HG03439 (cell line): Measurements from ENCODE around the gene PIK3R5.
"Not testable (repeated sequence)": the region's sequence is repeated elsewhere in the genome, so short reads cannot be mapped to it uniquely, and the experiment has no call there.

Experiments
- ATAC-seq: cut with Tn5 transposase; IDR thresholded peaks from one replicate; pipeline ENCODE4 v1.9.1; 2021; ENCODE audit warnings: mild to moderate bottlenecking, moderate library complexity; ENCODE audit not compliant: unreplicated experiment

Gene PIK3R5

DNA sequence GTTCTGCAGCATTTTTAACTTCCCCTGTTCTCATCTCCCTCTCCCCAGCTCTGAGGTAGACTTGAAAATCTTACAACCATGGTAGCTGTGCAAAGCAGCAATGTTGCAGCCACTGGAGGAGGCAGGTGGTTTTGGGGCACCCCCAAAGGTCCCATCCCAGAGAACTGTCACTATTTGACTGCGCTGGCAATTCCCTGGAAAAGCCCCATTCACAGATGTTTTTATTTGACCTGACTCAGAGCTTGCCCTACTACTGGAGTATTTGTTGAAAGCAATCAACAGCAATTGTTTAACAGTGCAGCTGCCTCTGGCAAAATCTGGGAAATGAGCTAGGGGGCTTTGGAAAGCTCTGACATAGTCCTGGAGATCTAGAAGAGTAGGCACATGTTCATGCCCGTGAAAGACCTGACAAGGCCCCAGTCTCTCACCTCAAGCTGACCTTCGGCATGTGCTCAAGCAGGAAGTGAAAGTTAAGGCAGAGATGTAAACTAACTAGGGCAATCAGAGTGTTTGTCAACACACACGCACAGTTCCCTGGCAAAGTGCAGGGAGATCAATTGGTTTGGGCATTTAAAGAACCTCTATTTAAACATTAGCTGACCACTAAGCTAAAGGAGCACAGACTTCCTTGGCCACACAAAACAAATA lies 19.7 kb upstream of the PIK3R5 start:
- no peak for ATAC-seq

DNA sequence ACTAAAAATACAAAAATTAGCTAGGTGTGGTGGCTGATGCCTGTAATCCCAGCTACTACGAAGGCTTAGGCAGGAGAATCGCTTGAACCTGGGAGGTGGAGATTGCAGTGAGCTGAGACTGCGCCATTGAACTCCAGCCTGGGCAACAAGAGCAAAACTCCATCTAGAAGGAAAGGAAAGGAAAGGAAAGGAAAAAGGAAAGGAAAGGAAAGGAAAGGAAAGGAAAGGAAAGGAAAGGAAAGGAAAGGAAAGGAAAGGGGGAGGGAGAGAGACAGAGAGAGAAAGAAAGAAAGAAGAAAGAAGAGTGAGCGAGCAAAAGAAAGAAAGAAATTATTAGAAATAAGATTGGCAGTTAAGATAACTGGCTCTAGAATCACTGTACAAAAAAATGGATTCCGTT lies 18.7 kb upstream of the PIK3R5 start:
- not testable (repeated sequence) for ATAC-seq

DNA sequence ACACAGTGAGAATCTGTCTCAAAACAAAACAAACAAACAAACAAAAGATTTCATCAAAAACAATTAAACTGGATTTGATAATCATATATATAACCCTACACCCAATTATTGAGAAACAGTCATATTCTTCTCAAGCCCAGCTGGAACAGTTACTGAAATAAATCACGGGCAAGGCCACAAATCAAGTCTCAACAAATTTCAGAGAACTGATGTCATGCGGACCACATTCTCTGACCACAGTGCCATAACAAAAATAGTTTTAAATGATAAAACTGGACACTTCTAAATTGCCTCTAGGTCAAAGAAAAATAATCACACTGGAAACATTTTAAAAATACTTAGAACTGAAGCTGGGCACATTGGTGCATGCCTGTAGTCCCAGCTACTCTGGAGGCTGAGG lies 15.9 kb upstream of the PIK3R5 start:
- ATAC-seq, result no peak

DNA sequence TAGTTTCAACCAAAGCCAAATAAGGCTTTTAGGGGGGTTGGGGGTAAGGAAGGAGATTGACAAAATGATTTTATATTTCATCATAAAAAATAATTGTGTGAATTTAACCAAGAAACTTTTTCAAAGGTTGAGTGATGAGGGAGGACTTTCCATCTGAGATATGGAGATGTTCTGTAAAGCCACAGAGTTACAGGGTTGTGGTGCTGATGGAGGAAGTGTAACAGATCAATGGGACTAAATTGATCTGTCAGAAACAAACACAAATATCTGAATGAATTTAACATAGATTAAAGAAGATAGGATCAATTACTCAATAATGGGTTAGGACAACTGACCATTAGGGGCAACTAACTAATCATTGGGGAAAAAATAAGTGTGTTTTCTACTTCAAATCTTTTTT lies 14.2 kb upstream of the PIK3R5 start:
- no peak for ATAC-seq

DNA sequence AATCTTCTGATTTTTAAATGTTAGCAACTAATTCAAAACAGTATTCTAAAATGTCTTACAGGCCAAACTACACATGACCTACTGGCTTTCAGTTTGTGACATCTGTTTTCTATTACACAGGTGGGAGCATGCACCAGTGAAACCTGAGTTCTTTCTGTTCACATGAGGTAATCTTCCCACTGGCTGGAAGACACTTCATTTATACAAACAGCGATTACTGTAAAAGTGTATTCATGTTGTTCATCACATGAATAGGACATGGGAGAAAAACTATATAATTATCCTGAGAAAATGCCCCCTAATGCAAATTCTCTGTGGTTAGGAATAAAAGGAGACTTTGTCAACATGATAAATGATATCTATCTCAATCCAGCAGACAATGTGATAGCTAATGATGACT lies 11.1 kb upstream of the PIK3R5 start:
- no peak for ATAC-seq

DNA sequence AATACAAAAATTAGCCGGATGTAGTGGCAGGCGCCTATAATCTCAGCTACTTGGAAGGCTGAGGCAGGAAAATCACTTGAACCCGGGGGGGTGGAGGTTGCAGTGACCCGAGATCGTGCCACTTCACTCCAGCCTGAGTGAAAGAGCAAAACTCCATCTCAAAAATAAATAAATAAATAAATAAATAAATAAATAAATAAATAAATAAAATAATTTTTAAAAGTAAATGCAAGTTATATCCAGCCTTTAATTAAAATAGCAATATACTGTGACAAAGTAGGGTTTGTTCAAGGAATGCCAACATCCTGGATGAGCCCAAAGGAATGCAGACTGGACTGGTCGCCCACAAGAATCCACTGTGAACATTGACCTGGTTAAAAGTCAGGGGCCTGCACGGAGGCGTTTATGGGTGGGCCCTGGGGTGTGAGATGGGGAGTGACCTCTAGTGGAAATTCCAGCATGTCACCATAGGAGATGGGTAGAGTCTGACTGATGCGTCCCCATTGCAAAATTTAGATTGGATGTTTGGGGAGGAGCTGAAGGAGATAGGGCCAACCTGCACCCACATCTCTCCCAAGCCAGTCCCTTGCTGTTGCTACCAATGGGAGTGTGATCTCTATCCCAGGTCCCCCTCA lies 9.7 kb upstream of the PIK3R5 start:
- ATAC-seq, result no peak

DNA sequence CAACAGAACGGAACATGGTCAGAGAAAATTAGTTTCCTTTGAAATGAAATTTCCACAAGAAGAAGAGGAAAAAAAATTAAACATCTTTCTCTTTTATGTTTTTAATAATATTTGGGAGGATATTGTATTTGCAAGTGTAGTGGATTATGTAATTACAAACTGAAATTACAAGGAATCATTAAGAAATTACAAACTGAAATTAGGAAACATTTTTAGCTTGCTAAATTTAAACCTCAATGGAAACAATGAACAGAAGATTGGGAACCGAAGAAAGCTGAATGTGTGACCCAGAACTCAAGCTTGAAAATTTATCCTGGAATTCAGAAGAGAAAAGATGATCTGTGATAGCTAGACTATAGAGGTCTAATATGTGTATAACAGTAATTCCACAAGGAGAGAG lies 4.4 kb upstream of the PIK3R5 start:
- no peak for ATAC-seq

DNA sequence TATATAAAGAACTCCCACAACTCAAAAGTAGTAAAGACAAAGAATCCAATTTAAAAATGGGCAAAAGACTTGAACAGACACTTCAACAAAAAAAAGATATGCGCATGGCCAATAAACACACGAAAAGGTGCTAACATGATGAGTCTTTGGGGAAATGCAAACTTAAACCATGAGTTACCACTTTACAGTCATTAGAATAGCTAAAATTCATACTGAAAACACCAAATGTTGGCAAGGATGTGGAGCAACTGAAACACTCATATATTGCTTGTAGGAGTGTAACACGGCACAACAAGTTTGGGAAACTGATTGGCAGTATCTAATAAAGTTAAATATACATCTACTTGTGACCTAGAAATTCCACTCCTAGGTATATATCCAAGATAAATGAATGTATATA lies 3.0 kb upstream of the PIK3R5 start:
- no peak for ATAC-seq

DNA sequence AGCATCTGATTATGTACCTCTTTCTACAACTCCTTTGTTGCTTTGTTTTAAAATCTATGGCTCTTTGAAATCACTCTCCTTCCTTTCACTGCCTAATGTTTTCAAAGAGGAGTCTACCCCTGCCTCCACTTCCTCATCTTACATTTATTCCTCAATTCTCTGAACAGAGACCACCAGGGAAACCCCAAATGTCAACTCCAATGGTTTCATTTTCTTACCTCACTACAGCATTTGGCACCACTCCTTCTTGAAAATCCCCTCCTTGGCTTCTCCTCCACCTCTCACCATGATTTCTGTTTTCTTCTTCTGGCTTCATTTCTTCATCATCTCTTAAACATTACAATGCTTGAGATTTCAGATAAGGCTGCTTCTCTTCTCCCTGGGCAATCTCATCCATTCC lies 2.4 kb upstream of the PIK3R5 start:
- no peak for ATAC-seq

DNA sequence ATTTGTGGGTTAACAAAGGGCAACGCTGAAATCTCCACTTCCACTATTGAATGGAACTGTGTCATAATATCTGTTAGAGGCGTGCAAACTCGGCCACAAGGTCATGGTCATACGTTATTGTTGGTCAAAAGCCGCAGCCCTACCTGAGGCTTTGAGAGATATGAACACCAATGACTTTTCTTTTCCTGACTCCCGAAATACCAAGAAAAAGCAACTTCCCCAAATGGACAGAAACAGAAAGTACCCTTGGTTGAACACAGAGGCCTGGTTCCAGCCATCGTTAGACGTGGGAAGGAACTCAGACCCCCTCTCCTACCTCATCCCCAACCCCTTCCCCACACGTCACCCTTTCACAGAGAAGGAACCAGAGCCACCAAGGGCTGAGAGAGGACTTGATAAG lies 1.4 kb upstream of the PIK3R5 start:
- ATAC-seq, result no peak

DNA sequence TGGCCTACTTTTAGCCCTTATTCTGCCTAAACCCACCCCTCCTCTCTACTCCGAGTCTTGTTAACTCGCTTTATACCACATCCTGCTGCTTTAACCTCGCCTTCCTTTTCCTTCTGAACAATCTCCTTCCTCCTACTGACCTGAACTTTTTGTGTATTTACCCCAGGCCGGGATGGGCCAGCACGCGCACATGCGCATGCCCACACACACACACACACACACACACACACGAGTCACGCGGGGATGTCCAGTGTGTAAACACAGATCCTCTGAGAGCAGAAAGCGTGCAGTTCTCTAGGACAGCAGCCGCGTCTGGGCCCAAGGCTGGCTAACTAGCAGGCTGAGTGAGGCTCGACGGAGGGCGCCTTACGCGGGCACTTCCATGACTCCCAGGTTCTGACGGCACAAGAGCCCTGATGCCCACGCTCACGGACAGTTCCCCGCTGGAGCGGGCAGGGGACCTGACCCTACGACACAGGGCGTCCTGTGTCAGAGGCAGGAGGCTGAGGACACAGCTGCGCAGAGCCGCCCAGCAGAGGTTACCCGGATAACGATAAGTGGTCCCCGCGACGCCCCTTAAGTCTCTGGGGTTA lies 610 bp downstream of the PIK3R5 start:
- ATAC-seq, result peak; percentile 35

DNA sequence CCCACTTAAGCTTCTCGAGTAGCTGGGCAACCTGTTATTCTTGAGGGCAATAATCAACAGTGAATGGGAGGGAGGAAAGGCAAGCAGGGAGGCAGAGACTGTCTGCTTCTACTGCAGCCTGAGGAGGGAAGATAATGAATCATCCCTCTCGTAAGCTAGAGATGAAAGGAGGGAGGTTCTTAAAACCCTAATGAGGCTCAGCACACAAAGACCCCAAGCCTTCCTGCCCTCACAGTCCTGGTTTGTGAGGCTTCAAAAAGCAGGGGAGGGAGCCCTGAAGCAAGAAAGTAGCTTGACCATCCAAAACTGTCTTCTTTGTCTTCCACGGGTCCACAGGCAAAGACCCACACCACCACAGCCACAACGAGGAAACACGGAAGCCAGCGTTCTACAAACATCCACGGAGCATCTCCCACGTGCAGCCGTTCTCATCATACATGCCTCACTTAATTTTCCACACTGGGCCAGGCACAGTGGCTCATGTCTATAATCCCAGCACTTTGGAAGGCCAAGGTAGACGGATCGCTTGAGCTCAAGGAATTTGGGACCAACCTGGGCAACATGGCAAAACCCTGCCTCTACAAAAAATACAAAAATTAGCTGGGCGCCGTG lies 1.8 kb downstream of the PIK3R5 start:
- ATAC-seq, result no peak

DNA sequence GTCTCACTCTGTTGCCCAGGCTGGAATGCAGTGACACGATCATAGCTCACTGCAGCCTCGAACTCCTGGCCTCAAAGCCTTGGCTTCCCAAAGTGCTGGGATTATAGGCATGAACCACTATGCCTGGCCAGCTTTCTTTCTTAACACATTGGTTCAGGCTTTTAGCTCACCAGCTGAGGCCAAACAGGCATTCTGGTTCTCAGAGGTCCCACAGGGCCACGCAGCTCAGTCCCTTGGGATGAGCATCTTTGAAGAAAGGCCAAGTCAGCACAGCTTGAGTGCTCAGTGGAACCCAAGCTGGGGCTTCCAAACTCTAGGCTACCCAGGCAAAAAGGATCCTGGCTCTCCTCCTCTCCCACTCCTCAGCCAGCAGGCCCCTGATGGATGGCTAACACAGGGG lies 2.5 kb downstream of the PIK3R5 start:
- no peak for ATAC-seq

DNA sequence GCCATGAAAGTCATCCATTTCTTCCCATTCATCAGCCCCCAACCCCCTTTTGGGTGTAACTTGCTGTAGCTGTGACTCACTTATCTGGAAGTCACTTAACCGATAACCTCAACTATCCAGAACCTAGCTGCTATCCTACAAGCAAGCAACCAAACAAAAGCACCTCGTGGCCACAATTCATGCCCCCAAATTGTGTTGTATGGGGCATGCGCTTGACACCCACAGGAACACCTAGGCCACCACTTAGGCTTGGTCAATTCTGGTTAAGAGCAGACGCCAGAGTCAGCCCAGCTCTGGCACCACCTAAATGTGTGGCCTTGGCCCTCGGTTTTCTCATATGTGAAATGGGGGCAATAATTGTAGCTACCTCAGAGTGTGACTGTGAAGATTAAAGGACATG lies 3.7 kb downstream of the PIK3R5 start:
- ATAC-seq, result no peak

DNA sequence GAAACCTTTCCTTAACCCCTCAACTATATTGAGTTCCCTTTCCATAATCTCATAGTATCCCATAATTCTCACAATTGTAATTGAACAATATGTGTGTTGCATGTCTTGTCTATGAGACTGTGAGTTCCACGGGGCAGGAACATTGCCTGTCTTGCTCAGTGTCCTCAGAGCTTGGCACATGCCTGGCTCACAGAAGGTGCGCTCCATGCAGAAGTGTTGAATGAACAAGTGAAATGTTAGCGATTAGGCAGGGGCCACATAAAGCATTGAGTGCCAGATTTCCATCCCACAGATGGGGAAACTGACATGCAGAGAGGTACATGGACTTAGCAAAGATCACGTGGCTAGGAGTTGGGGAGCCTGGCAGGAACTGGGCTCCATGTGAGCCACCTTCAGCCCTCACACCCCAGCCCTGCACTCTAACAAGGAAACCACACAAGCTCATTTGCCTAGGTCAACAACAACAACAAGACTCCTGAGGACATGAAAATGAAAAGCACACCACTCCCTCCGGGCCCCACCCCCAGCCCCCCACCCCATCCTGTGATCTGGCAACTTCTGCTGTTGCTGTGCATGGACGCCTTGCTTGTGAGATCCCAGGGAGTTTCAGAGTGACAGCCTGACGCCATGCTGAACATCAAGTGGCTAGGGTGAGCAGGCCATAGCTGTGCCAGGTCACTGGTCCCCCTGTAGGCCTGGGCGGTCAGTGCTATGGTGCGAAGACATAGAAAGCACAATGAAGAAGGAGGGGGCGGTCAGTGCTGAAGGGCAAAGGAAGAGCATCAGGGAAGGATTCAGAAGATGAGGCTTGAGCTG lies 5.0 kb downstream of the PIK3R5 start:
- no peak for ATAC-seq

DNA sequence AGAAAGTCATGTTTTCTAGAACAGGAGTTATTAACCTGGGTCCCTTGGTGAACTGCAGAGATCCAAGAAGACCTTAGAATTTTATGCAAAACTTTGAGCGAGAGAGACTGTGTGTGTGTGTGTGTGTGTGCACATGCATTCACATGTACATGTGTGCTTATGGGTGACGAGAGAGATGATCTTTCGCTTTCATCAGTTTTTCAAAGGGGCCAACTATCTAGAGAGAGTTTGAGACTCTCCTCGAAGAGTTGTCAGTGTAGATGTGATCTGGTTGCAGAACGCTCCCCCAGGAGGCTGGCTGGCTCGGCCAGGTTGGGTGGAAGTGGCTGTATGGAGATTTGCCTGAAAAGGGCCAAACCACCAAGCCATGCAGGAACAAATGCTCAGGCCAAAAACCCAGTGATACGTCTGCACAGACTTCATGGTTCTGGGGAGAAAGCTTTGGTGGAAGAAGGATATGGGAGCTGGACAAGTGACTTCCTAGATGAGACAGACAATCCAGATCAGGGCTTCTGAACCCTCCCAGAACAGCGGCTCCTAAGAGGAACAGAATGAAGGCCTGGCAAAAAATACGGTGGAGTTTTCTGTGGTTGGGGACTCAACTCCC lies 6.1 kb downstream of the PIK3R5 start:
- ATAC-seq, result no peak

DNA sequence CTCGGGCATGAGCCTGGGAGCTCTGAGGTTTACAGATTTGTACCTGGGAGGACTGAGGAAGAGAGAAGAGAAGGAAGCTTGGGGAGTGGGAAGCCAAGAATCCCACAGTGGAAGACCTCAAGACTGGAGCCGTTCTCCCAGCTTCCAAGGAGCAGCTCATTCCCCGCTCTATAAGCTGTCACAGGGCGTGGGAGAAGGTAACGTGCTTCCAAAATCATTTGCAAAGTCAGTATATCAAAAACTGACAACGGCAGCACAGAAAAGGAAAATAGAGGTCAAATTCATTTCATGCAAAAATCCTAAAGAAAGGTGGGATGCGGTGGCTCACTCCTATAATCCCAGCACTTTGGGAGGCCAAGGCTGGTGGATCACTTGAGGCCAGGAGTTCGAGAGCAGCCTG lies 7.8 kb downstream of the PIK3R5 start:
- ATAC-seq, result no peak

DNA sequence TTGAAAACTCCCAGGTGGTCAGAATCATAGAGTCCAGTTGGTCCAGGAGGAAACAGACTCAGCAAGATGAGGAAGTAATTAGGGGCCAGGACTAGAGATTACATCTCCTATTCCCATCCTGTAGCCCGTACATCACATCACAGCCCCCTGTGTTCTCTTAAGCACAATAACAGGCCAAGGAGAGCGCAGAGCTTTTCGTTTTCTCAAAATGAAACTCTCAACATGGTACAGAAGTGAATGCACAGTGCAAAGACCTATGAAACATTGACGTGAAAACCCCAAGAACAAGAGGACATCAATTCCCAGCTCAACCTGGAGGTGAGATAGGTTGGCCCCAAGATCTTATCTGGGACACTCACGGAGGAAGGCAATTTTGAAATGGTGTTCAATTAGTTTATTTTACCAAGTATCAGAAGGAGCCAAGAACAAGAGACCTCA lies 9.0 kb downstream of the PIK3R5 start:
- no peak for ATAC-seq

DNA sequence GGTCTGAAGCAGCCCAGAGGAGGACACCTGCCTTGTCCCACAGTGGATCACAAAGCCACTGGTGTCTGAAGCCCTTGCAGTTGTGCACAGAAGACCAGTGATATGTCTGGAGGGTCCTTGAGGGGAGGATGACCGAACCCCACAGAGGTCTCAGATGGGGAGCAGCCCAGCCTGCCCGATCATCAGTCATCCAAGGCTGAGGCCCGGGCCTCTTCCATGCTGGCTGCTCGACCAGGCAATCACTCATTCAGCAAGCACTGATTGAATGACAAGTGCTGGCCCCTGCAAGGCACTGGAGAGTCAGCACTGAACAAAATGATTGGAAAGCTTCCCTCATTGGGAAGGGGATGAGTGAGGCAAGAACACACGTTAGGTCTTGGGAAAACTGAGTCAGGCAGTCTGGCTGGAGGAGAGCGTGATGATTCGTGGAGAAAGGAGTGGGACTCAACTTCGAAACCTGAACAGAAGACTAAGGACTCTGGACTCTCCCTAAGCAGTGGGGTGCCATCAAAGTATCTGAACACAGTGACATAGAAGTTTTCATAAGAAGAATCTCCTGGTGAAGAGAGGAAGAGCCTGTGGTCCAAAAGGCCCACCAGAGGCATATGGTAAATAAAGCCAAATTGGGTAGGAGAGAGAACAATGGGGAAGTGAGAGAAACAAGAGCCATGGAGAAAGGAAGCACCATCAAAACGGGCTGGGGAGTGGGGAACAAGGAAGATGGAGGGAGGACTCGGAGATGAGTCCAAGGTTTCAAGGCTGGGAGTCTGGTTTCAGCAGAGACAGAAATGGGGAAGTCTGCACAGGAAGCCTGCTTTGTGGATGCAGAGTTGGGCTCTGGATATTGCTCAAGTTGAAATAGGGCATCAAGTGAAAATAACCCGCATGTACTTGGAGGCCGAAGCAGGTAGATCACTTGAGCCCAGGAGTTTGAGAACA lies 10.2 kb downstream of the PIK3R5 start:
- ATAC-seq, result no peak

DNA sequence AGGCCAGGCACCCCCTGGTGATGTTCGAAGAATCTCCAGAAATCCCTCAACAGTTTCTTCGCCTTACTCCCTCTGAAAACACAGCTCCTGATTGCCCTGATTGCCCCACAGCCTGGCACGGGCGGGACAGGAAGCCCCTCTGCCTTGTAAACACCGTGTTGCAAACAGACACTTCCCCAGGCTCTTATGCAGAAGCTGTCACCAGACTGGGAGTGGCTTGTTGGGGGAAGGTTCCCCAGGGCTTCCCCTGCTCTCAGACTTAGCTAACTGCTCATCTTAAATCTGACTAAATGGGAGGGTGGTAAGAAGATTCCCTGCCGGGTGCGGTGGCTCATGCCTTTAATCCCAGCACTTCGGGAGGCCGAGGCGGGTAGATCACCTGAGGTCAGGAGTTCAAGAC lies 11.2 kb downstream of the PIK3R5 start:
- peak; percentile 44 for ATAC-seq
